GM19455 (cell line): ENCODE data around the gene SND1.

ENCODE experiments used
- ATAC-seq: cut with Tn5 transposase; IDR thresholded peaks from one replicate; pipeline ENCODE4 v1.9.1; 2021; ENCODE audit not compliant: unreplicated experiment

SND1 gene

GRCh38 chr7:128030654-128031611 lies 378.9 kb downstream of the SND1 start, which contains the start of gene LRRC4:
TSS of gene LRRC4 (minus strand) at chr7:128031437. CDS start at chr7:128030640, 797 bp downstream.
- ATAC-seq, result peak; percentile 50

GRCh38 chr7:128031901-128032604 lies 380.1 kb downstream of the SND1 start:
- peak; percentile 54 for ATAC-seq

- no peak for ATAC-seq
These were observed 380.7 kb downstream of the SND1 start for GRCh38 chr7:128032605-128033235.

GRCh38 chr7:128033246-128033645 lies 381.3 kb downstream of the SND1 start:
- no peak for ATAC-seq

GRCh38 chr7:128034825-128035224 lies 382.8 kb downstream of the SND1 start:
- ATAC-seq, result no peak

GRCh38 chr7:128035712-128036111 lies 383.7 kb downstream of the SND1 start:
- ATAC-seq, result no peak

GRCh38 chr7:128036226-128036940 lies 384.4 kb downstream of the SND1 start:
- peak; percentile 42 for ATAC-seq

- no peak for ATAC-seq
These were observed 385.1 kb downstream of the SND1 start for GRCh38 chr7:128037081-128037480.

GRCh38 chr7:128037880-128038619 lies 386.1 kb downstream of the SND1 start:
- no peak for ATAC-seq

GRCh38 chr7:128039544-128039953 lies 387.6 kb downstream of the SND1 start:
- no peak for ATAC-seq

- ATAC-seq, result no peak
These were observed 388.2 kb downstream of the SND1 start for GRCh38 chr7:128040205-128040604.

- no peak for ATAC-seq
These were observed 389.2 kb downstream of the SND1 start for GRCh38 chr7:128041203-128041602.

GRCh38 chr7:128042012-128042411 lies 390.0 kb downstream of the SND1 start:
- ATAC-seq, result no peak

- no peak for ATAC-seq
These were observed 392.1 kb downstream of the SND1 start for GRCh38 chr7:128044064-128044463.

GRCh38 chr7:128045158-128045557 lies 393.2 kb downstream of the SND1 start:
- no peak for ATAC-seq

GRCh38 chr7:128045766-128046165 lies 393.8 kb downstream of the SND1 start:
- ATAC-seq, result no peak

- no peak for ATAC-seq
These were observed 400.4 kb downstream of the SND1 start for GRCh38 chr7:128052404-128052803.

- no peak for ATAC-seq
These were observed 401.0 kb downstream of the SND1 start for GRCh38 chr7:128053023-128053422.

- no peak for ATAC-seq
These were observed 402.0 kb downstream of the SND1 start for GRCh38 chr7:128053991-128054390.

- ATAC-seq, result no peak
These were observed 402.5 kb downstream of the SND1 start for GRCh38 chr7:128054511-128054910.
